Measurements from ENCODE around the gene MSRB1.

MSRB1 gene, protein sequence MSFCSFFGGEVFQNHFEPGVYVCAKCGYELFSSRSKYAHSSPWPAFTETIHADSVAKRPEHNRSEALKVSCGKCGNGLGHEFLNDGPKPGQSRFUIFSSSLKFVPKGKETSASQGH

DNA sequence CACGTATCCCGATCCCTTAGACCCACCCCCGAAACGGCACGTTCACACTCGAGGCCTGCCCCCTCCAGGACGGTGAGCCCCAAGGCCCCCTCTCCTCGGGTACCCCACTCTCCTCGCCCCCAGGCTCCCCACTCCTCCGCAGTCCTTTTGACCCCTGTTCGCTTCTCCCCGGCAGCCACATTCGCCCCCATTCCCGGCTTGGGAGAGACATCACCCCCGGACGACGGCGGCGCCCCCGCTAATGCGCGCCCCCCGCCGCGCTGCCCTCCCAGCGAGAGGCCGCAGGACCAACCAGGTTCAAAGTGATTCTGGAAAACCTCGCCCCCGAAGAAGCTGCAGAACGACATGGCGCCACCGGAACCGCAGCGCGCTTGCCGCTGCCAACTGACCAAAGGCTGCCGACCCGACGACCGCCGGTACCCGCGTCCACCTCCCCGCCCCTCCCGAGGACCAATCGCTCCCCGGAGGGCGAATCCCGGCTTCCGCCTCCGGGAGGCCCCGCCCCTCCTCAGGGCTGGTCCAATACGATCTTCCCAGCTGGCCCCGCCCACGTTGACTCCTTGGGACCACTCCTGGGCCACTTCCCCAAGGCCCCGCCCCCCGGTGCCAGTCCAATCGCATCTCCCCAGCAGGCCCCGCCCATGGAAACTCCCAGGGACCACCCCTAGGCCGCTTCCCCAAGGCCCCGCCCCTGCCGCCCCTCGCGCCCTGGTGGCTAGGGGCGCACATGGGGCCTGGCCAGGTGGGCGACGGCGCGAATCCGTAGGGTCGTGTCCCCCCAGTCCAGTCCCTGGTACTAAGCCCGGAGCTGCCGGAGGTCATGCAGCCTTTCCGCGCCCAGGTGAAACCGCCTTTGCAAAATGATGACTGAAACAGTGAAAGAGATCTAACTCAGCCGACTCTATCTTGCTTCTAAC, at the start of gene MSRB1:
MSRB1 (minus strand) TSS at position 390 of the 917 bp plus-strand sequence; CDS start at position 347, 43 bp downstream.
- DNase-seq (ENCODE audit: low spot score in 2 of 2), result peak; percentile 97 to 100
- ATAC-seq, result peak; percentile 93

DNA sequence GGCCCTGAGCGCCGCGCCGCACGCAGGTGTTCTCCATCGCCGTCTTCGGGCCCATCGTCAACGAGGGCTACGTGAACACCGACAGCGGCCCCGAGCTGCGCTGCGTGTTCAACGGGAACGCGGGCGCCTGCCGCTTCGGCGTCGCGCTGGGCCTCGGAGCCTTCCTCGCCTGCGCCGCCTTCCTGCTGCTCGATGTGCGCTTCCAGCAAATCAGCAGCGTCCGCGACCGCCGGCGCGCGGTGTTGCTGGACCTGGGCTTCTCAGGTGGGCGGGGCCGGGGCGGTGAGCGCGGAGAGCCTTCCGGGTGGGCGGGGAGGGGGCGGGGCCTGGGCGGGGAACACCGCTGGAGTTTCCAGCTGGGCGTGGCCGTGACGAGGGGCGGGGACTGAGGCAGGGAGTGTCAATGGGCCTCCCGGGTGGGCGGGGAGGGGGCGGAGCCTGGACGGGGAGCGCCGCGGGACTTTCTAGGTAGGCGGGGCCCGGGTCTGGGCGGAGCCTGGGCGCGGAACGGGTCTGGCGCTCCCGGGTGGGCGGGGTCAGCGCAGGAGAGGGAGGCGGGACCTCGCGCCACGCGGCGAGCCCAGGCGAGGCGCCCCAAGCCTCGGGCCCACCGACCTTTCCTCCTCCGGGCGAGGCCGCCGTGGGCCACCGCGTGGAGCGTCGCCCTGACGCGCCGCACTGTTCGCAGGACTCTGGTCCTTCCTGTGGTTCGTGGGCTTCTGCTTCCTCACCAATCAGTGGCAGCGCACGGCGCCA, 49.1 kb upstream of the MSRB1 start:
- peak overlapping the region; percentile 76 for H3K27ac Mint-ChIP-seq
- H3K4me3 Mint-ChIP-seq, result peak overlapping the region; percentile 78
- ATAC-seq, result peak; percentile 70
- no peaks in the 10 kb centered on the region for H3K9me3 Mint-ChIP-seq
- peaks cover 23% of the 10 kb centered on the region for H3K36me3 Mint-ChIP-seq
- DNase-seq (ENCODE audit: low spot score in 2 of 2), result peak; percentile 85 to 95
- H3K4me1 Mint-ChIP-seq, result peaks cover 34% of the 10 kb centered on the region

More for the DNA sequence above, at the start of gene MSRB1:
- H3K36me3 Mint-ChIP-seq, result peaks cover 39% of the 10 kb centered on the region
- peak within 1 kb of the TSS; percentile 89 for H3K4me3 Mint-ChIP-seq
- no peaks in the 10 kb centered on the region for H3K9me3 Mint-ChIP-seq
- peak within 1 kb of the TSS; percentile 89 for H3K27ac Mint-ChIP-seq
- H3K4me1 Mint-ChIP-seq, result peaks cover 22% of the 10 kb centered on the region

GRCh38 chr16:1991588-1991947, 48.6 kb upstream of the MSRB1 start:
- H3K9me3 Mint-ChIP-seq, result no peaks in the 10 kb centered on the region
- H3K4me3 Mint-ChIP-seq, result peak overlapping the region; percentile 78
- ATAC-seq (no peak), DNase-seq (ENCODE audit: low spot score in 2 of 2) (no peak)
- H3K36me3 Mint-ChIP-seq, result peaks cover 28% of the 10 kb centered on the region
- peak overlapping the region; percentile 76 for H3K27ac Mint-ChIP-seq
- peaks cover 39% of the 10 kb centered on the region for H3K4me1 Mint-ChIP-seq

GRCh38 chr16:1991135-1991551, 48.1 kb upstream of the MSRB1 start:
- Mint-ChIP-seq H3K27ac (peak overlapping the region; percentile 76), H3K4me3 (peak overlapping the region; percentile 78), H3K9me3 (no peaks in the 10 kb centered on the region), H3K36me3 (peaks cover 32% of the 10 kb centered on the region), H3K4me1 (peaks cover 40% of the 10 kb centered on the region)
- ATAC-seq, result peak; percentile 62
- DNase-seq (ENCODE audit: low spot score in 2 of 2), result no peak

DNA sequence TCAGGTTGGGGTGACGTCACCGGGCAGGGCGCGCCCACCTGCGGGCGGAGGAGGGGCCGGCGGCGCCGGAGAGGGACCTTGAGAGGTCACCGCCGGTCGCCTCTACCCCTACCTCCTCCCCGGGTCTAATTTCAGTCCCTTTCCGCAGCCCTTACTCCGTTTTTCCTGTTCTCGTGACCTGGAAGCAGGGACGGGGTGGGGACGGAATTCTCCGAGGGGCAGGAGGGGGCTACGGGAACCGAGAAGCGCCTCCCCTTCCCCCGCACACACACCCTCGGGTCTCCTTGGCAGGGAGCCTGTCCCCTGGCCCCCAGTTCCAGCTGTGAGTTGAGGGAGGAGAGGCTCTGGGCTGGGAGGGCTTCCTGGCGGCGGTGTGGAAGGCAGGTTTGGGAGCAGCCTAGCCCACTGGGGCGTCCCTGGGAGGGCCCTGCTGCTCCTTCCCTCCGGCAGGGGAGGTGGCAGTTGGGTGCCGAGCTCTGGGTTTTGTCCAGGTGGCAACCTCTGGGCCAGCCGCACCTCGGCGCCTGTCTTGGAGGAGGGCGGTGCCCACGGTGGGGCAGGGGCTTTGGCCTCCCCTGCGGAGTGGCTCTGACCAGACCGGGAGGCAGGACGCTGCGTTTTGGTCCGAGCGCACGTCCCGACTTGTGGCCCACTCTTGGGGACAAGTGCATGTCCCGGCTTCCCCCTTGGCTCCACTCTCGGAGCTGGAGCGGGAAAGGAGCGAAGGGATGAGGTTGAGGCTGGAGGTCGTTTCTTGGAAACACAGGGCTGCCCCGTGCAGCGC, 47.5 kb upstream of the MSRB1 start:
- H3K27ac Mint-ChIP-seq, result peak overlapping the region; percentile 76
- no peaks in the 10 kb centered on the region for H3K9me3 Mint-ChIP-seq
- H3K4me1 Mint-ChIP-seq, result peaks cover 39% of the 10 kb centered on the region
- H3K36me3 Mint-ChIP-seq, result peaks cover 36% of the 10 kb centered on the region
- peak; percentile 14 for ATAC-seq
- peak overlapping the region; percentile 78 for H3K4me3 Mint-ChIP-seq
- peak; percentile 46 to 79 for DNase-seq (ENCODE audit: low spot score in 2 of 2)

- Mint-ChIP-seq H3K4me3 (peak overlapping the region; percentile 78), H3K9me3 (no peaks in the 10 kb centered on the region), H3K4me1 (peaks cover 41% of the 10 kb centered on the region), H3K27ac (no peak overlapping the region), H3K36me3 (peaks cover 37% of the 10 kb centered on the region)
- ATAC-seq, result no peak
- DNase-seq (ENCODE audit: low spot score in 2 of 2), result no peak
Measured at GRCh38 chr16:1990101-1990350, 47.0 kb upstream of the MSRB1 start.

GRCh38 chr16:1989209-1990100, 46.5 kb upstream of the MSRB1 start, which contains the start of gene SYNGR3:
TSS of gene SYNGR3 (plus strand) at chr16:1989970. CDS start at chr16:1990103, 133 bp downstream.
- no peak within 1 kb of the TSS for H3K27ac Mint-ChIP-seq
- peaks cover 47% of the 10 kb centered on the region for H3K4me1 Mint-ChIP-seq
- no peak for DNase-seq (ENCODE audit: low spot score in 2 of 2)
- peaks cover 38% of the 10 kb centered on the region for H3K36me3 Mint-ChIP-seq
- no peak for ATAC-seq
- no peaks in the 10 kb centered on the region for H3K9me3 Mint-ChIP-seq
- peak within 1 kb of the TSS; percentile 78 for H3K4me3 Mint-ChIP-seq

DNA sequence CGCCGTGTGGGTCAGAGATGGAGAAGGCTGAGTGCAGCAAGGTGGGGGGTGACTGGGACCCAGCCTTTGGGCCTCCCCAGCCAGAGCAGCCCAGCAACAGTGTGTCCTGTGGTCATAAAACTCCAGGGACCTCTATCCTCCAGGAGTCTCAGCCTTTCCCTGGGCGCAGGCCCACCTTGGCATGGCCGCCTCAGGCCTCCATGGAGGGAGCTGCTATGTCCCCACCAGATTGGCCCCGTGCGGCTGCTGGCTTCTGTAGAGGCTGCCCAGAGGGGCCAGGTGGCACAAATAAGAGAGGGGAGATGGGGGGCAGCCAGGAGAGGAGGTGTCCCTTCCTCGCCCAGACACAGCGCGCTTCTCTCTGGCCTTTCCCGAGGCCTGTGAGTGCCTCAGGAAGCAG, 44.2 kb upstream of the MSRB1 start:
- Mint-ChIP-seq H3K4me3 (no peak overlapping the region), H3K27ac (peak overlapping the region; percentile 44), H3K9me3 (no peaks in the 10 kb centered on the region), H3K4me1 (peaks cover 42% of the 10 kb centered on the region), H3K36me3 (peaks cover 32% of the 10 kb centered on the region)
- DNase-seq (ENCODE audit: low spot score in 2 of 2) (no peak), ATAC-seq (no peak)

DNA sequence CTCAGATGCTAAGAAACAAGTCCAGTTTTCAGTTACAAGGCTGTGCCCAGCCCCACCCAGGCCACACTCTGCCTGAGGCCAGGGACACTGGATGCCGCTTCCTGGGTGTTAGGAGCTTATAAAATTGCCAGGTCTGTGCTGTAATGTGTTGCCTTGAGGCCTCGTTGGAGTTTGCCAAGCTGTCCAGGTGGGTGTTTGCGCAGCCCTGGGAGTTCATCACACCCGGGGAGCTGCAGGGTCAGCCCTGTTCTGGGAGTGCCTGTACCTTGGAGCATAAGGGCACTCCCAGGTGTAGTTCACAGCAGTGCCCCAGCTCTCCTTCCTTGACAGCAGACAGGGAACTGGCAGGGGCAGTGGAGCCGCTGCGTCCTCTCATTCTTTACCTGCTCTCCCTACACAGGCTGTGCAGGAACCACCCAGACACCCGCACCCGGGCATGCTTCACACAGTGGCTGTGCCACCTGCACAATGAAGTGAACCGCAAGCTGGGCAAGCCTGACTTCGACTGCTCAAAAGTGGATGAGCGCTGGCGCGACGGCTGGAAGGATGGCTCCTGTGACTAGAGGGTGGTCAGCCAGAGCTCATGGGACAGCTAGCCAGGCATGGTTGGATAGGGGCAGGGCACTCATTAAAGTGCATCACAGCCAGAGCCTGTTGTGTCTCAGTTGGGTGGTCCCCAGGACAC, 42.6 kb upstream of the MSRB1 start:
- peak overlapping the region; percentile 74 for H3K4me3 Mint-ChIP-seq
- H3K27ac Mint-ChIP-seq, result no peak overlapping the region
- H3K36me3 Mint-ChIP-seq, result peaks cover 23% of the 10 kb centered on the region
- H3K9me3 Mint-ChIP-seq, result no peaks in the 10 kb centered on the region
- H3K4me1 Mint-ChIP-seq, result peaks cover 41% of the 10 kb centered on the region
- no peak for DNase-seq (ENCODE audit: low spot score in 2 of 2)
- ATAC-seq, result no peak

DNA sequence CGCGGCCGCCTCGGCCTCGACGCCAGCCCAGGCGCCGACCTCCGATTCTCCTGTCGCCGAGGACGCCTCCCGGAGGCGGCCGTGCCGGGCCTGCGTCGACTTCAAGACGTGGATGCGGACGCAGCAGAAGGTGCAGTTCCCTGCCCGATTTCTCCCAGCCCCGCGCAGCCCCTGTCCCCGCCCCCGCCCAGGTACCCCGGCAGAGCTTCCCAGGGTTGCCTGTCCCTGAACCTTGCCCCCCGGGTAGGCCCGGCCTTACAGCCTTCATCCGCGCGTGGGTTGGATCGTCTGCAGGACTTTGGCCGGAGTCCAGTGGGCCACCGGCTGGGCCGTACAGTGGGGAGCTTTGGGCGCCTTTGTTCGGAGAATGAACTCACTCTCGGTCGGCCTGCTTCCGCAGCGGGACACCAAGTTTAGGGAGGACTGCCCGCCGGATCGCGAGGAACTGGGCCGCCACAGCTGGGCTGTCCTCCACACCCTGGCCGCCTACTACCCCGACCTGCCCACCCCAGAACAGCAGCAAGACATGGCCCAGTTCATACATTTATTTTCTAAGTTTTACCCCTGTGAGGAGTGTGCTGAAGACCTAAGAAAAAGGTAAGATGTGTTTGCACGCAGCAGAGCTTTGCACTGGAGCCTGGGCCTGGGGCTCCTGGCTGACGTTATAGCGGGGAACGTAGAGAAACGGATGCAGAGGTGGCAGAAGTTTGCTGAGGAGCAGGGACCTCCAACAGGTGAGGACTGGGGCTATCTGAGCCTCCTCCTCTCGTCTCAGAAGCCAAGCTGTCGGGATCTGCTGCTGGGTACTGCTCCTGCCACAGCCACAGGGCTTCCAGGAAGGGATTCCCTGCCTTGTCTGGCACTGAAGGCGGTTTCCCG, 41.6 kb upstream of the MSRB1 start:
- Mint-ChIP-seq H3K36me3 (peaks cover 23% of the 10 kb centered on the region), H3K4me3 (peak overlapping the region; percentile 74), H3K9me3 (no peaks in the 10 kb centered on the region), H3K27ac (no peak overlapping the region), H3K4me1 (peaks cover 41% of the 10 kb centered on the region)
- ATAC-seq, result peak; percentile 39
- no peak for DNase-seq (ENCODE audit: low spot score in 2 of 2)

- Mint-ChIP-seq H3K4me1 (peaks cover 41% of the 10 kb centered on the region), H3K27ac (no peak within 1 kb of the TSS), H3K9me3 (no peaks in the 10 kb centered on the region), H3K36me3 (peaks cover 24% of the 10 kb centered on the region), H3K4me3 (peak within 1 kb of the TSS; percentile 74)
- DNase-seq (ENCODE audit: low spot score in 2 of 2) (peak; percentile 80 to 92), ATAC-seq (peak; percentile 88)
Measured at GRCh38 chr16:1983544-1984346, 40.7 kb upstream of the MSRB1 start, which contains the start of gene GFER. TSS of gene GFER (plus strand) at chr16:1984193. CDS start at chr16:1984219, 26 bp downstream.

GRCh38 chr16:1982991-1983543, 40.1 kb upstream of the MSRB1 start:
- Mint-ChIP-seq H3K9me3 (no peaks in the 10 kb centered on the region), H3K4me3 (peak overlapping the region; percentile 74), H3K27ac (no peak overlapping the region), H3K4me1 (peaks cover 41% of the 10 kb centered on the region), H3K36me3 (peaks cover 30% of the 10 kb centered on the region)
- ATAC-seq, result no peak
- no peak for DNase-seq (ENCODE audit: low spot score in 2 of 2)

Measured in stimulated activated effector memory CD8-positive, alpha-beta T cell treated with anti-CD3 and anti-CD28 coated beads, Interleukin-12 subunit alpha, Interleukin-12 subunit beta, amount 100 ng/mL, for 72 hours (primary cell).